Measurements from ENCODE around the gene METTL13. TPM values are rescaled to one million over a fixed set of nuclear protein-coding genes. Genes with fewer than 3 reads are reported as not detected.

METTL13 gene
- total and polyA plus RNA-seq, 8 donors = 5.2 to 16.6 (median 9.9) TPM

DNA sequence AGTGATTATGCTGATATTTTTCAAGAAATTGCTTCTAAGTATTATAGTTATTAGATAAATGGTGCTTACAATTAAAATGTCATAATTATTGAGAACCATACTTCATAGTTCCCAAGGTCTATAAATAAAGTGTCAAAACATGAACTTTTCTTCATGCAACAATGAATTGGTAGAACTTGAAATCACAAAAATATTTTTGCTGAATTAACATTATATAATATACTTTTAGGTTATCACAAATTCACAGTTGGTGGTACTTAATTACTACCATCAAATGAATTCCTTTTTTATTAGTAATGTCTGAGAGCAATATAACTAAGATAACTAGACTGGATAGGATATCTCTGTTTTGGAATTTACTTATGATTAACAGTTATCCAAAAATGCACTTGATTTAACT, 64.5 kb downstream of the METTL13 start:
- intact Hi-C loops (cut with DNase I) = no loop called here
- H3K36me3 ChIP-seq = no peaks in the 10 kb centered on the region
- no peaks in the 10 kb centered on the region for H3K9me3 ChIP-seq
- H3K27me3 ChIP-seq = peaks cover 0 to 3% (median 0%) of the 10 kb centered on the region in 4 donors
- TF ChIP-seq, protein P1, sequence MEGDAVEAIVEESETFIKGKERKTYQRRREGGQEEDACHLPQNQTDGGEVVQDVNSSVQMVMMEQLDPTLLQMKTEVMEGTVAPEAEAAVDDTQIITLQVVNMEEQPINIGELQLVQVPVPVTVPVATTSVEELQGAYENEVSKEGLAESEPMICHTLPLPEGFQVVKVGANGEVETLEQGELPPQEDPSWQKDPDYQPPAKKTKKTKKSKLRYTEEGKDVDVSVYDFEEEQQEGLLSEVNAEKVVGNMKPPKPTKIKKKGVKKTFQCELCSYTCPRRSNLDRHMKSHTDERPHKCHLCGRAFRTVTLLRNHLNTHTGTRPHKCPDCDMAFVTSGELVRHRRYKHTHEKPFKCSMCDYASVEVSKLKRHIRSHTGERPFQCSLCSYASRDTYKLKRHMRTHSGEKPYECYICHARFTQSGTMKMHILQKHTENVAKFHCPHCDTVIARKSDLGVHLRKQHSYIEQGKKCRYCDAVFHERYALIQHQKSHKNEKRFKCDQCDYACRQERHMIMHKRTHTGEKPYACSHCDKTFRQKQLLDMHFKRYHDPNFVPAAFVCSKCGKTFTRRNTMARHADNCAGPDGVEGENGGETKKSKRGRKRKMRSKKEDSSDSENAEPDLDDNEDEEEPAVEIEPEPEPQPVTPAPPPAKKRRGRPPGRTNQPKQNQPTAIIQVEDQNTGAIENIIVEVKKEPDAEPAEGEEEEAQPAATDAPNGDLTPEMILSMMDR (IDR thresholded peaks at IDR 0.05) = no peak
- H3K4me1 ChIP-seq = no peaks in the 10 kb centered on the region
- no peak overlapping the region for H3K27ac ChIP-seq
- FAIRE-seq (no peak), DNase-seq (no peak), ATAC-seq (no peak)
- no peak overlapping the region for H3K4me3 ChIP-seq

Other genes starting within 250 kb of the METTL13 start
- not detected for gene MYOCOS, start 159.4 kb upstream of the METTL13 start, total RNA-seq
- under 1 TPM in 1 of 2 donors, not detected in 1; 0.05 TPM for gene MYOCOS, start 159.4 kb upstream of the METTL13 start, polyA plus RNA-seq
- 1 to 10 TPM in 2 of 6 donors, under 1 TPM in 2, not detected in 2; 0.19 to 2.3 (median 1.2) TPM for gene MYOC, start 129.0 kb upstream of the METTL13 start, total RNA-seq
- gene MYOC, start 129.0 kb upstream of the METTL13 start, polyA plus RNA-seq = under 1 TPM; 0.26 to 0.42 TPM
- gene VAMP4, start 39.6 kb upstream of the METTL13 start, total RNA-seq = 1 to 10 TPM; 5.8 to 7.5 (median 6.2) TPM
- 1 to 10 TPM; 3.2 to 7.6 TPM for gene VAMP4, start 39.6 kb upstream of the METTL13 start, polyA plus RNA-seq
- 1 to 10 TPM in 2 of 6 donors, under 1 TPM in 4; 0.54 to 1.3 (median 0.90) TPM for gene DNM3, start 59.8 kb downstream of the METTL13 start, total RNA-seq
- under 1 TPM; 0.40 to 0.49 TPM for gene DNM3, start 59.8 kb downstream of the METTL13 start, polyA plus RNA-seq

All from pancreas (tissue), 10 donors.